Colonic mucosa (tissue), 4 donors: ENCODE results near the gene JPH2. TPM values are rescaled to one million over a fixed set of nuclear protein-coding genes. Genes with fewer than 3 reads are reported as not detected.

Source experiments
- DNase-seq: peaks from one replicate; pipeline ENCODE4 v3.0.0-alpha.2; 2020
- H3K27ac ChIP-seq: fragments of 200-600 bp; one replicate; pipeline ENCODE4 v1.8.0; 2021
- H3K27me3 ChIP-seq: fragments of 200-600 bp; one replicate; pipeline ENCODE4 v1.8.0; 2021
- H3K36me3 ChIP-seq: fragments of 200-600 bp; one replicate; pipeline ENCODE4 v1.8.0; 2021
- H3K4me1 ChIP-seq: fragments of 200-600 bp; one replicate; pipeline ENCODE4 v1.8.0; 2021; ENCODE audit warnings: mild to moderate bottlenecking
- H3K4me3 ChIP-seq: fragments of 200-600 bp; one replicate; pipeline ENCODE4 v1.8.0; 2021
- H3K9ac ChIP-seq, 2 donors: one replicate each; pipeline ENCODE4 v1.7.0; 2013; ENCODE audit warnings: control low read depth in 2 of 2, low read depth in 2 of 2, low read length in 2 of 2
- H3K9me3 ChIP-seq: fragments of 200-600 bp; one replicate; pipeline ENCODE4 v1.8.0; 2021
- intact Hi-C: fragments of 100-400 bp; cut with DNase I; formaldehyde crosslinking; loops from one replicate; pipeline ENCODE4 v1.14.1; 2022
- total RNA-seq, 2 donors: library from RNA; stranded (reverse); fragmentation: NEBNext Ultra II Directional in 1 of 2; extraction: Animal tissue kit (Norgen Biotek cat#: 25700) in 1 of 2; gene quantifications; one replicate each; pipeline ENCODE4 v1.2.1, GENCODE V29; 2021
- TF ChIP-seq, protein P1 (sequence below): fragments of 200-600 bp; IDR thresholded peaks from one replicate; pipeline ENCODE4 v1.8.0; 2022; ENCODE audit warnings: antibody characterized with exemption, mild to moderate bottlenecking
- donor health status: healthy.
- donor health status: DM: no; HTN: no; CAD: no.
- donor health status: DM: no; HTN: no; CAD: no.

JPH2 gene
- total RNA-seq, 2 donors from 2014 or later, result 1.3 to 13.8 TPM

DNA sequence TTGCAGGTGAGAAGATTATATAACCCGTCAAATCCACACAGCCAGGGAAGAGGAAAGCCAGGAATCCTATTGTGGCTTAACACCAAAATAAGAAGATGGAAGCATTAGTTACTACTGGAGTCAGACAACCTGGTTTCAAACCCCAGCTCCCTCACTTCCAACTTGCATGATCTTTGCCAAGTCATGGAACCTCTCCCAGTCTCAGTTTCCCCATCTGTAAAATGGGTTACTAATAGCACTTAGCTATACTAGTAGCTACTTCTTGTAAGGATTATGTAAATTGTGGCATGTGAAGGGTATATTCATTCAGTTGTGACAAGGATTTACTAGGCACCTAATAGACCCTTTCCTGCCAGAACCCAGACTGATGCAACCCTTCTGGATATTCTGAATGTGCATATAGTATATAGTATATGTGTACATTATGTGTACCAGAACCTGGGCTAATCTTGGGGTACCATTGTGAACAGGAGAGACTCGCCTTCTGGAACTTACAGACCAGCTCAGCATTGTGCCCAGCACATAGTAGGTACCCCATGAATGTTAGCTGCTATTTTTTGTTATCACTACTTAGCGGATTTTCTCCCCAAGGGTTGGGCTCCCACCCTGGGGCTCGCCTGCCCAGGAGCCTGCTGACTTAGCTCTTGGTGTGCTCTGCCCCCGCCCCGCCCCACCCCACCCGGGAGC, 50.3 kb downstream of the JPH2 start:
- intact Hi-C loops, result no loop called here
- Histone ChIP-seq H3K36me3 (no peaks in the 10 kb centered on the region), H3K4me1 (no peaks in the 10 kb centered on the region), H3K27me3 (no peaks in the 10 kb centered on the region), H3K27ac (no peak overlapping the region), H3K9me3 (no peaks in the 10 kb centered on the region), H3K4me3 (no peak overlapping the region), H3K9ac (no peak overlapping the region)
- TF ChIP-seq, protein P1, sequence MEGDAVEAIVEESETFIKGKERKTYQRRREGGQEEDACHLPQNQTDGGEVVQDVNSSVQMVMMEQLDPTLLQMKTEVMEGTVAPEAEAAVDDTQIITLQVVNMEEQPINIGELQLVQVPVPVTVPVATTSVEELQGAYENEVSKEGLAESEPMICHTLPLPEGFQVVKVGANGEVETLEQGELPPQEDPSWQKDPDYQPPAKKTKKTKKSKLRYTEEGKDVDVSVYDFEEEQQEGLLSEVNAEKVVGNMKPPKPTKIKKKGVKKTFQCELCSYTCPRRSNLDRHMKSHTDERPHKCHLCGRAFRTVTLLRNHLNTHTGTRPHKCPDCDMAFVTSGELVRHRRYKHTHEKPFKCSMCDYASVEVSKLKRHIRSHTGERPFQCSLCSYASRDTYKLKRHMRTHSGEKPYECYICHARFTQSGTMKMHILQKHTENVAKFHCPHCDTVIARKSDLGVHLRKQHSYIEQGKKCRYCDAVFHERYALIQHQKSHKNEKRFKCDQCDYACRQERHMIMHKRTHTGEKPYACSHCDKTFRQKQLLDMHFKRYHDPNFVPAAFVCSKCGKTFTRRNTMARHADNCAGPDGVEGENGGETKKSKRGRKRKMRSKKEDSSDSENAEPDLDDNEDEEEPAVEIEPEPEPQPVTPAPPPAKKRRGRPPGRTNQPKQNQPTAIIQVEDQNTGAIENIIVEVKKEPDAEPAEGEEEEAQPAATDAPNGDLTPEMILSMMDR, result no peak
- DNase-seq, result no peak

DNA sequence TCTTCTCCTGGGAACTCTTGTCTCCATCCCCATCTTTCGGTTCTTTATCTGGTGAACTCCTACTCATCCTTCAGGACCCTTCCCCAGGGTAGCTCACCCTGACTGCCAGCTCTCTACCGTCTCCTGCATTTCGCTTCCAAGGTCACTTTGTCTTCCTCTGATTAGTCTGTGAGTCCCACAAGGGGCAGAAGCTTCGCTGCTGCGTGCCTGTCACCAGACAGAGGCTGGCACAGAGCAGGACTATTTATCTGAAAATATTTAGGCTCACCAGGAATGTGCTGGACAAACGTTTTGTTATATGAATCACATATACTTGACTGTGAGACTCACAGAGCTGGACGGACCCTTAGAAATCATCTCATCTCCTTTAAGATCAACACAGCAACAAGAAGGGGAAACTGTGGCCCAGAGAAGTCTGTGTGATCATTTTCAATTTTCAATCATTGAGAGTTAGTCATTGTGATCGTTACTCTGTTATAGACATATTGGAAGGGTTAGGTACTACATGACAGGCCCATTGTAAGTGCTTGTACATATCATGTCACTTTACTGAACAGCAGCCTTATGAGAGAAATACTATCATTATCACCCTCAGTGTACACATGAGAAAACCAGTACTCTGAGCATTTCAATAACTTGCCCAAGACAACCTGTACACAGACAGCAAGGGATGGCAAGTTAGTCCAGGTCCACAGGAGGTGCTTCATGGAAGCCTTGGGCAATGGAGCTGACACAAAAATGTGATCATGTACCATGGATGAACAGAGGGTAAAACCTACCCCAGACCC, 51.4 kb downstream of the JPH2 start:
- DNase-seq, result no peak
- Histone ChIP-seq H3K36me3 (no peaks in the 10 kb centered on the region), H3K4me3 (no peak overlapping the region), H3K27ac (no peak overlapping the region), H3K9ac (no peak overlapping the region), H3K4me1 (no peaks in the 10 kb centered on the region), H3K9me3 (no peaks in the 10 kb centered on the region), H3K27me3 (no peaks in the 10 kb centered on the region)
- TF ChIP-seq, protein P1, result no peak
- intact Hi-C loops, result no loop called here

DNA sequence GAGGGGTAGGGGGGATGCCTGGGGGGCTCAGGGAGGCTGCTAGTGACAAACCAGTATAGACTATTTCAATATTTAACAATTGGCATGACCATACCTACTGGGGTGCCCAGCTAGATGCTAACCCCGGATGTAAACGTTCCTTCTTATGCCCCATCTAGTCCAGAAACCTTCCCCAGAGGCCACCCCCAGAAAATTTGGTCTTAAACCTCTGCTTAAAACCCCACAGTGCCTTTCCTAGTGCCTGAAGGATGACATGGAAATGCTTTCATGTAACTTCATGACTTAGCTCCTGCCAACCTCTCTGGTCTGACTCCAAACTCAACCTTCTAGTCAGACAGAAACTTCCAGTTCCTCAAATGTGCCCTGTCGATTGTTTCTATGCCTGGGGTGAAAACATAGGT, 52.0 kb downstream of the JPH2 start:
- Histone ChIP-seq H3K9ac (no peak overlapping the region), H3K27ac (no peak overlapping the region), H3K36me3 (no peaks in the 10 kb centered on the region), H3K4me1 (no peaks in the 10 kb centered on the region), H3K27me3 (no peaks in the 10 kb centered on the region), H3K4me3 (no peak overlapping the region), H3K9me3 (no peaks in the 10 kb centered on the region)
- DNase-seq, result no peak
- intact Hi-C loops, result no loop called here
- TF ChIP-seq, protein P1, result no peak

DNA sequence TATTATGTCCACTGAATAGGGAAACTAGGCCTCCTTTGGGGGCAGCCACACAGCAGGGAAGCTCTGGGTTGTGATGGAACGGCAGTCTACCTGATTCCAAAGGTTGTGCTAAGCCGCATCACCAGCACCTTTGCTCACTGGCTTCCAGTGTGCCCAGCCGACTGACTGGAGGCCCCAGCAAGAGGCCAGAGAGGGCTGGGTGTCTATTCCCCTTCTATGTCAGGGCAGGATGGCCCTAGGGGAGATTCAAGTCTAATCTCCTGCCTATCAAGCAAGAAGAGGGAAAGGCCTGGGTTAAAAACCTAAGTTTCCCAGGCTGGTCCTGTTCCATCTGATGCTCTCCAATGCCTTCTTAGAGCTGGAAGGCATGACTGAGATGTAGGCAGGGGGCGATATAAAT, 53.6 kb downstream of the JPH2 start:
- no peak for DNase-seq

DNA sequence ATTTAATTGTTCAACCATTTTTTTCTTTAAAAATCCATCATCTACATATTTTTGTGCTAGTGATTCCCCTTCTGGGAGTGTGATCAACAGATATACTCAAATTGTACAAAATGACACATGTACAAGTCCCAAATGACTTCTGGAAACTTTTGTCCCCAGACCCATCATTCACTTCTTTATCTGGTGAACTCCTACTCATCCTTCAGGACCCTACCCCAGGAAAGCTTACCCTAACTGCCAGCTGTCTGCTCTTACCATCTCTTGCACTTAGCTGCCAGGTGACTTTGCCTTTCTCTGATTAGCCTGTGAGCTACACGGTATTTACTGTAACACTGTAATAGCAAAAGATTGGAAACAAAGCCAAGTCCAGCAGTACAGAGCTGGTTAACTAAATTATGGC, 55.3 kb downstream of the JPH2 start:
- intact Hi-C loops, result no loop called here
- TF ChIP-seq, protein P1, result no peak
- H3K36me3 ChIP-seq, result no peaks in the 10 kb centered on the region
- no peak for DNase-seq
- H3K9me3 ChIP-seq, result no peaks in the 10 kb centered on the region
- H3K9ac ChIP-seq, result no peak overlapping the region
- no peaks in the 10 kb centered on the region for H3K4me1 ChIP-seq
- H3K27me3 ChIP-seq, result no peaks in the 10 kb centered on the region
- H3K27ac ChIP-seq, result no peak overlapping the region
- H3K4me3 ChIP-seq, result no peak overlapping the region

More for the DNA sequence above, 53.6 kb downstream of the JPH2 start:
- no peaks in the 10 kb centered on the region for H3K36me3 ChIP-seq
- no peak overlapping the region for H3K4me3 ChIP-seq
- H3K27ac ChIP-seq, result no peak overlapping the region
- TF ChIP-seq, protein P1, result no peak
- H3K27me3 ChIP-seq, result no peaks in the 10 kb centered on the region
- H3K9ac ChIP-seq, result no peak overlapping the region
- H3K4me1 ChIP-seq, result no peaks in the 10 kb centered on the region
- no peaks in the 10 kb centered on the region for H3K9me3 ChIP-seq
- intact Hi-C loops, result no loop called here
